ENCODE results near the gene SPTLC1. TPM values are rescaled to one million over a fixed set of nuclear protein-coding genes. Genes with fewer than 3 reads are reported as not detected.

The SPTLC1 gene
- polyA plus RNA-seq, 2 of the 4 experiments (the other 2 are of a cell fraction) = 63.7 to 122 TPM

DNA sequence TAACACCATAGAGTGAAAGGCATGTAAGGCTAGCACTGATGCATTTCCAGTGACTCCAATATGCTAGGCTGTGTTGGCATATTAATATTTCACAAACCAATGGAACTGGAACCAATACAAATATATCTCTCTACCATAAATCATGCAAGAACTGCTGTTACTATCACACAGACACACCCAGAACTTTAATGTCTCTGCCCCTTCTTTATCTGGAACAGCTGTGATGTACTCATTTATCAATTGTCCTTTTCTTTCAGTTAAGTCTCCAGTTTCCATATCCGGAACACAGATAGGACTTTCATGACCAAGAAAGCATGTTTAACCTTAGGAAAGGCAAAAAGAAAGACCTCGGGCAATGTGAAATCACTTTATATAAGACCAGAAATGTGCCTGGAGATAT is 70.3 kb downstream of the SPTLC1 start (continued):
- TF ChIP-seq CBX2 (IDR thresholded peaks at IDR 0.05; ENCODE audit: borderline replicate concordance, low read depth) (no peak), EP300 (IDR thresholded peaks at IDR 0.05) (no peak), ZNF302 (CRISPR knock-in tag; IDR thresholded peaks at IDR 0.05) (no peak), POLR2A (IDR thresholded peaks at IDR 0.05; ENCODE audit: low read length) (no peak), MYC (IDR thresholded peaks at IDR 0.05; ENCODE audit: borderline replicate concordance, low read length) (no peak)

DNA sequence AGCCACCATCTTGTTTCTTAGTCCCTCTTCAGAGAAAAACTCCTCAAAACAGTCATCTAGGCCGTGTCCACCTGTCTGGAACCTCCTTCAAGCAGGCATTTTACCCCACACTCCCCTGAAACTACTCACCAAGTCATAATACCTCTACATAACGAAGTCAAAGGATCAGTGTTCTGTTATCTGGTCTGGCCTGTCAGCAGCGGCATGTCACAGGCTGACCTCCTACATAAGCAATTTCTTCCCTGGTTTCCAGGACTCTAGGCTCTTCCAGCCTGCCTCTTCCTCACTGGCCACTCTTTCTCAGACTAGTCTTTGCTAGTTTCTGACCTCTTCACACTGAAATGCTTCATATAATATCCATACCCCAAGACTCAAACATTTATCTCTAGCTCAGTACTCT is 72.2 kb downstream of the SPTLC1 start:
- ATAC-seq (no peak), DNase-seq (ENCODE audit: low read depth in 1 of 2, low spot score in 1 of 2) (no peak), FAIRE-seq (no peak)
- WGBS (ENCODE audit: missing lambda C conversion rate) = 93% methylated on average over 3 of the region's 3 CpGs
- CTCF ChIA-PET = interaction anchor here (0.7 to 2.2 kb wide), 2 partner anchors 12 to 33 kb away, joined by 4 to 8 read pairs; no protein-coding TSS in a partner anchor
- H3K4me3 ChIP-seq = no peak overlapping the region
- no peak overlapping the region for H3K27ac ChIP-seq
- no peaks in the 10 kb centered on the region for H3K4me1 ChIP-seq
- POLR2A ChIA-PET = no interaction called here
- H3K9me3 ChIP-seq = peaks cover 25% of the 10 kb centered on the region
- no peak for TF ChIP-seq FOSL2 (IDR thresholded peaks at IDR 0.05)
- TF ChIP-seq FOSL2 (CRISPR knock-in tag; IDR thresholded peaks at IDR 0.05) = no peak
- no peak for TF ChIP-seq ESRRA (IDR thresholded peaks at IDR 0.05; ENCODE audit: borderline replicate concordance, low read length)
- TF ChIP-seq, protein P1, sequence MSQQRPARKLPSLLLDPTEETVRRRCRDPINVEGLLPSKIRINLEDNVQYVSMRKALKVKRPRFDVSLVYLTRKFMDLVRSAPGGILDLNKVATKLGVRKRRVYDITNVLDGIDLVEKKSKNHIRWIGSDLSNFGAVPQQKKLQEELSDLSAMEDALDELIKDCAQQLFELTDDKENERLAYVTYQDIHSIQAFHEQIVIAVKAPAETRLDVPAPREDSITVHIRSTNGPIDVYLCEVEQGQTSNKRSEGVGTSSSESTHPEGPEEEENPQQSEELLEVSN (IDR thresholded peaks at IDR 0.05; ENCODE audit: borderline replicate concordance, low read depth) = no peak
- no peak for TF ChIP-seq ZNF302 (CRISPR knock-in tag; IDR thresholded peaks at IDR 0.05)
- no peak for TF ChIP-seq NPAS2 (CRISPR knock-in tag; IDR thresholded peaks at IDR 0.05; ENCODE audit: borderline replicate concordance)
- no peak for TF ChIP-seq MAZ (IDR thresholded peaks at IDR 0.05; ENCODE audit: borderline replicate concordance, low read depth, low read length)
- H3K4me2 ChIP-seq = no peak overlapping the region

DNA sequence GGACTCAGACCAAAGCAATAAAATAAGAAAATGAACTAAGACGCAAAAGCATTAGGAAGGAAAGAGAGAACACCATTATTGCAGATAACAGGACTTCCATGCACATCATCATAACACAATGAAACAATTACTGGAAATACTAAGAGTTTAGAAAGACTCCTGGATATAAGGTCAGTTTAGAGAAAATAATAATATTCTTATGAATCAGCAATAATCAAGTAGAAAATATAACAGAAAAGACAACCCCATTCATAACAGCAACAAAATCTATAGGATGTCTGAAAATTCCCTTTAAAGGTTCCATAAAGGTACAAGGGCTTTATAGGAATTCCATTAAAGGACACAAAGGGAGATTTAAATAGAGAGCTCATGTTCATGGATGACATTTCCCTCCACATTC is 73.0 kb downstream of the SPTLC1 start:
- TF ChIP-seq SREBF2 (IDR thresholded peaks at IDR 0.05) = no peak
- TF ChIP-seq RCOR1 (IDR thresholded peaks at IDR 0.05; ENCODE audit: low read depth, low read length) = no peak
- TF ChIP-seq, protein P2, sequence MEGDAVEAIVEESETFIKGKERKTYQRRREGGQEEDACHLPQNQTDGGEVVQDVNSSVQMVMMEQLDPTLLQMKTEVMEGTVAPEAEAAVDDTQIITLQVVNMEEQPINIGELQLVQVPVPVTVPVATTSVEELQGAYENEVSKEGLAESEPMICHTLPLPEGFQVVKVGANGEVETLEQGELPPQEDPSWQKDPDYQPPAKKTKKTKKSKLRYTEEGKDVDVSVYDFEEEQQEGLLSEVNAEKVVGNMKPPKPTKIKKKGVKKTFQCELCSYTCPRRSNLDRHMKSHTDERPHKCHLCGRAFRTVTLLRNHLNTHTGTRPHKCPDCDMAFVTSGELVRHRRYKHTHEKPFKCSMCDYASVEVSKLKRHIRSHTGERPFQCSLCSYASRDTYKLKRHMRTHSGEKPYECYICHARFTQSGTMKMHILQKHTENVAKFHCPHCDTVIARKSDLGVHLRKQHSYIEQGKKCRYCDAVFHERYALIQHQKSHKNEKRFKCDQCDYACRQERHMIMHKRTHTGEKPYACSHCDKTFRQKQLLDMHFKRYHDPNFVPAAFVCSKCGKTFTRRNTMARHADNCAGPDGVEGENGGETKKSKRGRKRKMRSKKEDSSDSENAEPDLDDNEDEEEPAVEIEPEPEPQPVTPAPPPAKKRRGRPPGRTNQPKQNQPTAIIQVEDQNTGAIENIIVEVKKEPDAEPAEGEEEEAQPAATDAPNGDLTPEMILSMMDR (IDR thresholded peaks at IDR 0.05) = no peak
- no peak for TF ChIP-seq GATA3 (IDR thresholded peaks at IDR 0.05; ENCODE audit: borderline replicate concordance)
- TF ChIP-seq HES2 (IDR thresholded peaks at IDR 0.05) = no peak
- TF ChIP-seq EHMT2 (IDR thresholded peaks at IDR 0.05; ENCODE audit: low read depth) = no peak
- TF ChIP-seq, protein P1 (IDR thresholded peaks at IDR 0.05; ENCODE audit: borderline replicate concordance, low read depth) = no peak
- TF ChIP-seq JUN (IDR thresholded peaks at IDR 0.05) = no peak
- no peak for TF ChIP-seq HOXB5 (CRISPR knock-in tag; IDR thresholded peaks at IDR 0.05)
- no peak for TF ChIP-seq JUNB (IDR thresholded peaks at IDR 0.05)
- no peak for TF ChIP-seq PHF8 (IDR thresholded peaks at IDR 0.05; ENCODE audit: borderline replicate concordance, low read depth)
- TF ChIP-seq KDM5A (IDR thresholded peaks at IDR 0.05) = no peak
- TF ChIP-seq ESRRA (IDR thresholded peaks at IDR 0.05; ENCODE audit: borderline replicate concordance, low read length) = no peak
- TF ChIP-seq HEYL (CRISPR knock-in tag; IDR thresholded peaks at IDR 0.05) = no peak
- ChIA-PET CTCF (interaction anchor here (2.2 kb wide), 1 partner anchor 13 kb away, joined by 8 read pairs; no protein-coding TSS in a partner anchor), POLR2A (no interaction called here)
- no peak for DNase-seq (ENCODE audit: low read depth in 1 of 2, low spot score in 1 of 2)
- ATAC-seq = no peak
- peaks cover 25% of the 10 kb centered on the region for H3K9me3 ChIP-seq
- H3K4me1 ChIP-seq = no peaks in the 10 kb centered on the region
- no peak overlapping the region for H3K27ac ChIP-seq
- WGBS (ENCODE audit: missing lambda C conversion rate) = 89% methylated on average over 1 of the region's 1 CpG
- no peak overlapping the region for H3K4me3 ChIP-seq
- no peak for FAIRE-seq
- no peak overlapping the region for H3K4me2 ChIP-seq
